ENCODE data around the gene ABCD3. TPM values are rescaled to one million over a fixed set of nuclear protein-coding genes. Genes with fewer than 3 reads are reported as not detected.

The ABCD3 gene
- polyA plus RNA-seq, 1 of the 3 experiments (the other 2 are of a cell fraction) = 6.5 TPM

DNA sequence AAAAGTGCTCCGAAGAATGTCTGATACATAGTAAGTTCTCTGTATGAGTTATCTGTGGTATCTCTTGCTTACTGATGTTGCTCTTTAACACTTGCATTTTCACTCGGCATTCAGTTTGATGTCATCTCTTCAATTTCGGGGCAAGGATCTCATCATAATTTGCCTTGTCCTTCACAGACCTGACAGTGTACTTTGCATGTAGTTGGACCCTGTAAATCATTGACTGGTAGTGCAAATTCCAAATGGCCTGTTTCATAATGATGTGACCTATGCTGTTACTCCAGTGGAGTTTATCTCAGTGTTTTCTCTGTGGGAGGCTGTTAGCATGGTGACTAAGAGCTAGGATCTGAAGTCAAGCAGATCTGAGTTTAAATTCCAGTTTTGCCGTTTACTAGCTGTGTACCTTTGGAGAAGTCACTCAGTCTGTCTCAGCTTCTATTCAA, 34.2 kb upstream of the ABCD3 start:
- Histone ChIP-seq H2AFZ (ENCODE audit: low read depth) (no peak overlapping the region), H3K4me2 (no peak overlapping the region), H3K79me2 (ENCODE audit: insufficient read depth) (no peaks in the 10 kb centered on the region), H3K4me1 (ENCODE audit: control insufficient read depth in 1 of 2, insufficient read depth in 2 of 2, low read depth in 1 of 2, low read length in 1 of 2) (peaks cover 0 to 11% of the 10 kb centered on the region in 2 experiments; a peak in 2 of 4 replicates), H3K9me3 (no peaks in the 10 kb centered on the region; the same call in 1 of the 2 replicates), H4K20me1 (ENCODE audit: insufficient read depth) (no peaks in the 10 kb centered on the region), H3K27ac (ENCODE audit: low read depth in 2 of 2, low read length in 1 of 2) (no peak overlapping the region), H3F3A (replicated peaks; ENCODE audit: insufficient read depth) (no peaks in the 10 kb centered on the region), H3K9me2 (0 out of 2 replicates have a peak, but pooled peaks cover 2% of the 10 kb centered on the region), H3K9ac (no peak overlapping the region), H3K27me3 (ENCODE audit: insufficient read depth) (no peaks in the 10 kb centered on the region; the same call in 1 of the 2 replicates), H3K4me3 (ENCODE audit: low read depth in 2 of 2, low read length in 1 of 2) (no peak overlapping the region), H3K36me3 (replicated peaks in 1 of 2; ENCODE audit: control insufficient read depth in 1 of 2, insufficient read depth in 2 of 2, low read length in 1 of 2) (no peaks in the 10 kb centered on the region)
- POLR2A ChIA-PET = no interaction called here
- no peak for TF ChIP-seq YY1 (IDR thresholded peaks at IDR 0.05; ENCODE audit: low read depth)
- no peak for TF ChIP-seq RCOR1 (IDR thresholded peaks at IDR 0.05; ENCODE audit: low read length)
- TF ChIP-seq, protein P1, sequence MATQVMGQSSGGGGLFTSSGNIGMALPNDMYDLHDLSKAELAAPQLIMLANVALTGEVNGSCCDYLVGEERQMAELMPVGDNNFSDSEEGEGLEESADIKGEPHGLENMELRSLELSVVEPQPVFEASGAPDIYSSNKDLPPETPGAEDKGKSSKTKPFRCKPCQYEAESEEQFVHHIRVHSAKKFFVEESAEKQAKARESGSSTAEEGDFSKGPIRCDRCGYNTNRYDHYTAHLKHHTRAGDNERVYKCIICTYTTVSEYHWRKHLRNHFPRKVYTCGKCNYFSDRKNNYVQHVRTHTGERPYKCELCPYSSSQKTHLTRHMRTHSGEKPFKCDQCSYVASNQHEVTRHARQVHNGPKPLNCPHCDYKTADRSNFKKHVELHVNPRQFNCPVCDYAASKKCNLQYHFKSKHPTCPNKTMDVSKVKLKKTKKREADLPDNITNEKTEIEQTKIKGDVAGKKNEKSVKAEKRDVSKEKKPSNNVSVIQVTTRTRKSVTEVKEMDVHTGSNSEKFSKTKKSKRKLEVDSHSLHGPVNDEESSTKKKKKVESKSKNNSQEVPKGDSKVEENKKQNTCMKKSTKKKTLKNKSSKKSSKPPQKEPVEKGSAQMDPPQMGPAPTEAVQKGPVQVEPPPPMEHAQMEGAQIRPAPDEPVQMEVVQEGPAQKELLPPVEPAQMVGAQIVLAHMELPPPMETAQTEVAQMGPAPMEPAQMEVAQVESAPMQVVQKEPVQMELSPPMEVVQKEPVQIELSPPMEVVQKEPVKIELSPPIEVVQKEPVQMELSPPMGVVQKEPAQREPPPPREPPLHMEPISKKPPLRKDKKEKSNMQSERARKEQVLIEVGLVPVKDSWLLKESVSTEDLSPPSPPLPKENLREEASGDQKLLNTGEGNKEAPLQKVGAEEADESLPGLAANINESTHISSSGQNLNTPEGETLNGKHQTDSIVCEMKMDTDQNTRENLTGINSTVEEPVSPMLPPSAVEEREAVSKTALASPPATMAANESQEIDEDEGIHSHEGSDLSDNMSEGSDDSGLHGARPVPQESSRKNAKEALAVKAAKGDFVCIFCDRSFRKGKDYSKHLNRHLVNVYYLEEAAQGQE (IDR thresholded peaks at IDR 0.05; ENCODE audit: low read depth, low read length) = no peak
- no peak for TF ChIP-seq FOXJ3 (CRISPR knock-in tag; IDR thresholded peaks at IDR 0.05)
- TF ChIP-seq RFX5 (IDR thresholded peaks at IDR 0.05; ENCODE audit: low read length) = no peak
- TF ChIP-seq EZH2phosphoT487 (IDR thresholded peaks at IDR 0.05; ENCODE audit: borderline replicate concordance, low read depth) = no peak
- no peak for TF ChIP-seq FOSL2 (IDR thresholded peaks at IDR 0.05; ENCODE audit: borderline replicate concordance, low read depth)
- TF ChIP-seq, protein P2, sequence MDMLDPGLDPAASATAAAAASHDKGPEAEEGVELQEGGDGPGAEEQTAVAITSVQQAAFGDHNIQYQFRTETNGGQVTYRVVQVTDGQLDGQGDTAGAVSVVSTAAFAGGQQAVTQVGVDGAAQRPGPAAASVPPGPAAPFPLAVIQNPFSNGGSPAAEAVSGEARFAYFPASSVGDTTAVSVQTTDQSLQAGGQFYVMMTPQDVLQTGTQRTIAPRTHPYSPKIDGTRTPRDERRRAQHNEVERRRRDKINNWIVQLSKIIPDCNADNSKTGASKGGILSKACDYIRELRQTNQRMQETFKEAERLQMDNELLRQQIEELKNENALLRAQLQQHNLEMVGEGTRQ (IDR thresholded peaks at IDR 0.05; ENCODE audit: borderline replicate concordance, low read depth, low read length) = no peak
- TF ChIP-seq, protein P3, sequence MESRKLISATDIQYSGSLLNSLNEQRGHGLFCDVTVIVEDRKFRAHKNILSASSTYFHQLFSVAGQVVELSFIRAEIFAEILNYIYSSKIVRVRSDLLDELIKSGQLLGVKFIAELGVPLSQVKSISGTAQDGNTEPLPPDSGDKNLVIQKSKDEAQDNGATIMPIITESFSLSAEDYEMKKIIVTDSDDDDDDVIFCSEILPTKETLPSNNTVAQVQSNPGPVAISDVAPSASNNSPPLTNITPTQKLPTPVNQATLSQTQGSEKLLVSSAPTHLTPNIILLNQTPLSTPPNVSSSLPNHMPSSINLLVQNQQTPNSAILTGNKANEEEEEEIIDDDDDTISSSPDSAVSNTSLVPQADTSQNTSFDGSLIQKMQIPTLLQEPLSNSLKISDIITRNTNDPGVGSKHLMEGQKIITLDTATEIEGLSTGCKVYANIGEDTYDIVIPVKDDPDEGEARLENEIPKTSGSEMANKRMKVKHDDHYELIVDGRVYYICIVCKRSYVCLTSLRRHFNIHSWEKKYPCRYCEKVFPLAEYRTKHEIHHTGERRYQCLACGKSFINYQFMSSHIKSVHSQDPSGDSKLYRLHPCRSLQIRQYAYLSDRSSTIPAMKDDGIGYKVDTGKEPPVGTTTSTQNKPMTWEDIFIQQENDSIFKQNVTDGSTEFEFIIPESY (IDR thresholded peaks at IDR 0.05; ENCODE audit: borderline replicate concordance, low read depth) = no peak
- TF ChIP-seq NFIC (IDR thresholded peaks at IDR 0.05; ENCODE audit: borderline replicate concordance) = no peak
- TF ChIP-seq, protein P4, sequence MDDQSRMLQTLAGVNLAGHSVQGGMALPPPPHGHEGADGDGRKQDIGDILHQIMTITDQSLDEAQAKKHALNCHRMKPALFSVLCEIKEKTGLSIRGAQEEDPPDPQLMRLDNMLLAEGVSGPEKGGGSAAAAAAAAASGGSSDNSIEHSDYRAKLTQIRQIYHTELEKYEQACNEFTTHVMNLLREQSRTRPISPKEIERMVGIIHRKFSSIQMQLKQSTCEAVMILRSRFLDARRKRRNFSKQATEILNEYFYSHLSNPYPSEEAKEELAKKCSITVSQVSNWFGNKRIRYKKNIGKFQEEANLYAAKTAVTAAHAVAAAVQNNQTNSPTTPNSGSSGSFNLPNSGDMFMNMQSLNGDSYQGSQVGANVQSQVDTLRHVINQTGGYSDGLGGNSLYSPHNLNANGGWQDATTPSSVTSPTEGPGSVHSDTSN (IDR thresholded peaks at IDR 0.05) = no peak
- TF ChIP-seq, protein P5, sequence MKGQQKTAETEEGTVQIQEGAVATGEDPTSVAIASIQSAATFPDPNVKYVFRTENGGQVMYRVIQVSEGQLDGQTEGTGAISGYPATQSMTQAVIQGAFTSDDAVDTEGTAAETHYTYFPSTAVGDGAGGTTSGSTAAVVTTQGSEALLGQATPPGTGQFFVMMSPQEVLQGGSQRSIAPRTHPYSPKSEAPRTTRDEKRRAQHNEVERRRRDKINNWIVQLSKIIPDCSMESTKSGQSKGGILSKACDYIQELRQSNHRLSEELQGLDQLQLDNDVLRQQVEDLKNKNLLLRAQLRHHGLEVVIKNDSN (IDR thresholded peaks at IDR 0.05; ENCODE audit: borderline replicate concordance, low read depth) = no peak
- no peak for TF ChIP-seq NRF1 (IDR thresholded peaks at IDR 0.05; ENCODE audit: low read depth, low read length)
- TF ChIP-seq, protein P6, sequence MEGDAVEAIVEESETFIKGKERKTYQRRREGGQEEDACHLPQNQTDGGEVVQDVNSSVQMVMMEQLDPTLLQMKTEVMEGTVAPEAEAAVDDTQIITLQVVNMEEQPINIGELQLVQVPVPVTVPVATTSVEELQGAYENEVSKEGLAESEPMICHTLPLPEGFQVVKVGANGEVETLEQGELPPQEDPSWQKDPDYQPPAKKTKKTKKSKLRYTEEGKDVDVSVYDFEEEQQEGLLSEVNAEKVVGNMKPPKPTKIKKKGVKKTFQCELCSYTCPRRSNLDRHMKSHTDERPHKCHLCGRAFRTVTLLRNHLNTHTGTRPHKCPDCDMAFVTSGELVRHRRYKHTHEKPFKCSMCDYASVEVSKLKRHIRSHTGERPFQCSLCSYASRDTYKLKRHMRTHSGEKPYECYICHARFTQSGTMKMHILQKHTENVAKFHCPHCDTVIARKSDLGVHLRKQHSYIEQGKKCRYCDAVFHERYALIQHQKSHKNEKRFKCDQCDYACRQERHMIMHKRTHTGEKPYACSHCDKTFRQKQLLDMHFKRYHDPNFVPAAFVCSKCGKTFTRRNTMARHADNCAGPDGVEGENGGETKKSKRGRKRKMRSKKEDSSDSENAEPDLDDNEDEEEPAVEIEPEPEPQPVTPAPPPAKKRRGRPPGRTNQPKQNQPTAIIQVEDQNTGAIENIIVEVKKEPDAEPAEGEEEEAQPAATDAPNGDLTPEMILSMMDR (IDR thresholded peaks at IDR 0.05) = no peak
- no peak for TF ChIP-seq GATA2 (CRISPR knock-in tag; IDR thresholded peaks at IDR 0.05)
- TF ChIP-seq EP300 (IDR thresholded peaks at IDR 0.05; ENCODE audit: borderline replicate concordance in 1 of 2, low read depth in 1 of 2, low read length in 1 of 2) = no peak
- 79% methylated on average over 4 of the region's 4 CpGs for WGBS (ENCODE audit: low lambda C conversion rate)
- DNase-seq = no peak
- CTCF ChIA-PET = interaction anchor here (0.5 to 1.6 kb wide), 3 partner anchors 12 to 48 kb away, joined by 3 read pairs; no protein-coding TSS in a partner anchor
